Testis (tissue), 3 donors: ENCODE data around the gene VCL. TPM values are rescaled to one million over a fixed set of nuclear protein-coding genes. Genes with fewer than 3 reads are reported as not detected.

Experiments used
- DNase-seq: peaks from one replicate; pipeline ENCODE4 v3.0.0-alpha.2; 2019
- H3K27ac ChIP-seq, 2 donors: fragments of 200-600 bp; sonication (generic); one replicate each; pipeline ENCODE4 v1.5.1; 2019
- H3K27me3 ChIP-seq: fragments of 200-600 bp; sonication (generic); one replicate; pipeline ENCODE4 v1.5.1; 2019
- H3K36me3 ChIP-seq: fragments of 200-600 bp; sonication (generic); one replicate; pipeline ENCODE4 v1.5.1; 2017; ENCODE audit warnings: low read depth; ENCODE audit errors: missing control alignments
- H3K4me1 ChIP-seq: fragments of 200-600 bp; sonication (generic); one replicate; pipeline ENCODE4 v1.5.1; 2019
- H3K4me3 ChIP-seq, 2 donors: fragments of 200-600 bp; sonication (generic); one replicate each; pipeline ENCODE4 v1.5.1; 2017 to 2019
- H3K9me3 ChIP-seq: fragments of 200-600 bp; sonication (generic); one replicate; pipeline ENCODE4 v1.5.1; 2017
- CTCF ChIP-seq, 3 experiments: fragments of 450-650 bp in 2 of 3; fragments of 200-600 bp in 1 of 3; sonication (generic) in 1 of 3; IDR thresholded peaks; one replicate each; pipeline ENCODE4 v1.5.1; 2016 to 2019; ENCODE audit warnings: antibody characterized with exemption in 3 of 3, mild to moderate bottlenecking in 2 of 3, moderate library complexity in 1 of 3
- POLR2A ChIP-seq: fragments of 450-650 bp; IDR thresholded peaks from one replicate; pipeline ENCODE4 v1.6.1; 2017; ENCODE audit warnings: antibody characterized with exemption, mild to moderate bottlenecking, moderate library complexity
- WGBS, 2 donors: methylation state at CpG; one replicate each; pipeline ENCODE4 v1.1.5; 2018; 5-methylcytosine and 5-hydroxymethylcytosine counted together
- intact Hi-C: fragments of 100-400 bp; cut with DNase I; formaldehyde crosslinking; loops from one replicate; pipeline ENCODE4 v1.15.1; 2023; ENCODE audit warnings: low total_unique reads
- polyA plus RNA-seq: library from polyadenylated mRNA; stranded (reverse); fragments of 350-450 nt; fragmentation: Illumina TruSeq; extraction: RNeasy Lipid Tissue Mini Kit (QIAGEN cat#74804); gene quantifications from one replicate; pipeline ENCODE4 v1.2.3, GENCODE V29; 2014; ENCODE audit warnings: low read depth, low replicate concordance; ENCODE audit not compliant: insufficient read depth
- total RNA-seq, 2 donors: library from RNA; depleted of rRNA; stranded (reverse); fragments of >200 nt; gene quantifications; one replicate each; pipeline ENCODE4 v1.2.3, GENCODE V29; 2016

The VCL gene
- total and polyA plus RNA-seq, 3 donors from 2014 or later: 106 to 272 (median 267) TPM

- H3K4me1 ChIP-seq: peaks cover 28% of the 10 kb centered on the region
Observed at GRCh38 chr10:74151879-74152722, 154.2 kb downstream of the VCL start.

GRCh38 chr10:74153123-74153522 lies 155.2 kb downstream of the VCL start:
- Histone ChIP-seq H3K4me1 (peaks cover 28% of the 10 kb centered on the region), H3K27ac (no peak overlapping the region), H3K9me3 (no peaks in the 10 kb centered on the region), H3K27me3 (no peaks in the 10 kb centered on the region), H3K36me3 (no peaks in the 10 kb centered on the region), H3K4me3 (no peak overlapping the region)
- intact Hi-C loops: no loop called here
- 56 to 64% methylated on average over 4 of the region's 4 CpGs for WGBS, 2 donors
- no peak for DNase-seq
- TF ChIP-seq CTCF (IDR thresholded peaks at IDR 0.05) (peak in 2 of 3 experiments; percentile 11 to 19), POLR2A (no peak)

More at GRCh38 chr10:74151879-74152722, 154.2 kb downstream of the VCL start:
- 19 to 30% methylated on average over 5 of the region's 5 CpGs for WGBS, 2 donors
- no peaks in the 10 kb centered on the region for H3K36me3 ChIP-seq
- peak overlapping the region; percentile 71 to 94 for H3K27ac ChIP-seq
- intact Hi-C loops: no loop called here
- TF ChIP-seq POLR2A (no peak), CTCF (IDR thresholded peaks at IDR 0.05) (no peak)
- peak overlapping the region; percentile 72 to 79 for H3K4me3 ChIP-seq
- H3K9me3 ChIP-seq: no peaks in the 10 kb centered on the region
- DNase-seq: no peak
- no peaks in the 10 kb centered on the region for H3K27me3 ChIP-seq

GRCh38 chr10:74153676-74154075 lies 155.8 kb downstream of the VCL start:
- H3K4me3 ChIP-seq: no peak overlapping the region
- peaks cover 28% of the 10 kb centered on the region for H3K4me1 ChIP-seq
- no peak overlapping the region for H3K27ac ChIP-seq
- no peaks in the 10 kb centered on the region for H3K36me3 ChIP-seq
- no peak for DNase-seq
- 68 to 79% methylated on average over 4 of the region's 4 CpGs for WGBS, 2 donors
- no peaks in the 10 kb centered on the region for H3K9me3 ChIP-seq
- intact Hi-C loops: no loop called here
- no peaks in the 10 kb centered on the region for H3K27me3 ChIP-seq
- TF ChIP-seq CTCF (IDR thresholded peaks at IDR 0.05): no peak
- TF ChIP-seq POLR2A: no peak

GRCh38 chr10:74156919-74157289 lies 159.0 kb downstream of the VCL start:
- H3K27ac ChIP-seq: no peak overlapping the region
- H3K36me3 ChIP-seq: no peaks in the 10 kb centered on the region
- no peaks in the 10 kb centered on the region for H3K9me3 ChIP-seq
- peak; percentile 57 for DNase-seq
- intact Hi-C loops: no loop called here
- no peak for TF ChIP-seq POLR2A
- WGBS, 2 donors: 29 to 38% methylated on average over 2 of the region's 2 CpGs
- H3K27me3 ChIP-seq: no peaks in the 10 kb centered on the region
- H3K4me3 ChIP-seq: no peak overlapping the region
- peaks cover 18% of the 10 kb centered on the region for H3K4me1 ChIP-seq

GRCh38 chr10:74160013-74160412 lies 162.1 kb downstream of the VCL start:
- no peak overlapping the region for H3K4me3 ChIP-seq
- no peaks in the 10 kb centered on the region for H3K9me3 ChIP-seq
- peaks cover 5% of the 10 kb centered on the region for H3K4me1 ChIP-seq
- no peak for DNase-seq
- intact Hi-C loops: no loop called here
- no peaks in the 10 kb centered on the region for H3K27me3 ChIP-seq
- H3K27ac ChIP-seq: no peak overlapping the region
- H3K36me3 ChIP-seq: no peaks in the 10 kb centered on the region
- 87 to 96% methylated on average over 3 of the region's 3 CpGs for WGBS, 2 donors
- TF ChIP-seq CTCF (IDR thresholded peaks at IDR 0.05) (no peak), POLR2A (no peak)
